Measurements from ENCODE around the gene C10orf67.

- TF ChIP-seq EZH2 (IDR thresholded peaks at IDR 0.05; ENCODE audit: insufficient read depth, poor library complexity, severe bottlenecking), result no peak
- TF ChIP-seq EZH2phosphoT487 (IDR thresholded peaks at IDR 0.05; ENCODE audit: insufficient read depth, low read depth), result no peak
Observed at GRCh38 chr10:23202779-23203178, 141.8 kb downstream of the C10orf67 start.
